Ascending aorta (tissue), 2 donors: Measurements from ENCODE around the gene CD207. TPM values are rescaled to one million over a fixed set of nuclear protein-coding genes. Genes with fewer than 3 reads are reported as not detected.

Experiments used
- DNase-seq, 2 donors: peaks; one replicate each; pipeline ENCODE4 v3.0.0-alpha.2; 2019; ENCODE audit warnings: low spot score in 2 of 2
- H3K27ac ChIP-seq, 2 donors: fragments of 200-600 bp; sonication (generic); one replicate each; pipeline ENCODE4 v1.5.1; 2016 to 2017; ENCODE audit warnings: mild to moderate bottlenecking in 1 of 2
- H3K27me3 ChIP-seq: fragments of 200-600 bp; sonication (generic); one replicate; pipeline ENCODE4 v1.5.1; 2017
- H3K36me3 ChIP-seq, 2 donors: fragments of 200-600 bp; sonication (generic); one replicate each; pipeline ENCODE4 v1.5.1; 2016
- H3K4me1 ChIP-seq, 2 donors: fragments of 200-600 bp; sonication (generic); one replicate each; pipeline ENCODE4 v1.5.1; 2016 to 2017; ENCODE audit warnings: mild to moderate bottlenecking in 1 of 2
- H3K4me3 ChIP-seq, 2 donors: fragments of 200-600 bp; sonication (generic); one replicate each; pipeline ENCODE4 v1.5.1; 2016 to 2017; ENCODE audit warnings: mild to moderate bottlenecking in 1 of 2
- H3K9me3 ChIP-seq, 2 donors: fragments of 200-600 bp; sonication (generic); one replicate each; pipeline ENCODE4 v1.5.1; 2016
- intact Hi-C: fragments of 100-400 bp; cut with DNase I; formaldehyde crosslinking; loops from one replicate; pipeline ENCODE4 v1.15.1; 2023
- total RNA-seq: library from RNA; depleted of rRNA; stranded (reverse); fragments of >200 nt; gene quantifications from one replicate; pipeline ENCODE4 v1.1.0, GENCODE V29; 2016
- TF ChIP-seq, protein P1 (sequence below), 3 experiments: fragments of 200-600 bp in 2 of 3; fragments of 450-650 bp in 1 of 3; sonication (generic) in 2 of 3; IDR thresholded peaks; one replicate each; pipeline ENCODE4 v1.5.1; 2016 to 2019; ENCODE audit warnings: antibody characterized with exemption in 3 of 3, mild to moderate bottlenecking in 1 of 3, moderate library complexity in 1 of 3

Gene CD207
- total RNA-seq, 1 donor from 2014 or later = not detected

DNA sequence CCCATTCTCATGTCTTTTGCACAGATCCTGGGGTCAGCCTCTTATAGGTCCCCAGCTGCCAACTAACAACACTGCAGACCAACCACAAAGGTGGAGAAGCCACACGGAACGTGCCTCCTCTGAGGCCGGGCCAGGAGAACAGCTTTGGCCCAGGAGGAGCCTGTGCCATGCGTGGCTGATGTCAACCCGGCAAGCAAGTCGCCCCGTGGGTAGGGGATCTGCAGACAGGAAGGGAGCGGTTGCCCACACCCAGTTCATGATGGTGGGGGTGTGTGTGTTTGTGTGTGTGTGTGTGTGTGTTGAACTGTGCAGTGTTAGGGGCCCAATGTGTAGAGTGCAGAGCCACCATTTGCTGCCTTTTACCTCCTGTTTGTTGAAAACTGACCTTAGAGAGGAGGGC, 12.8 kb downstream of the CD207 start:
- no peak for DNase-seq
- Histone ChIP-seq H3K4me3 (no peak overlapping the region), H3K9me3 (no peaks in the 10 kb centered on the region), H3K4me1 (no peaks in the 10 kb centered on the region), H3K27me3 (no peaks in the 10 kb centered on the region), H3K27ac (no peak overlapping the region), H3K36me3 (no peaks in the 10 kb centered on the region)
- TF ChIP-seq, protein P1, sequence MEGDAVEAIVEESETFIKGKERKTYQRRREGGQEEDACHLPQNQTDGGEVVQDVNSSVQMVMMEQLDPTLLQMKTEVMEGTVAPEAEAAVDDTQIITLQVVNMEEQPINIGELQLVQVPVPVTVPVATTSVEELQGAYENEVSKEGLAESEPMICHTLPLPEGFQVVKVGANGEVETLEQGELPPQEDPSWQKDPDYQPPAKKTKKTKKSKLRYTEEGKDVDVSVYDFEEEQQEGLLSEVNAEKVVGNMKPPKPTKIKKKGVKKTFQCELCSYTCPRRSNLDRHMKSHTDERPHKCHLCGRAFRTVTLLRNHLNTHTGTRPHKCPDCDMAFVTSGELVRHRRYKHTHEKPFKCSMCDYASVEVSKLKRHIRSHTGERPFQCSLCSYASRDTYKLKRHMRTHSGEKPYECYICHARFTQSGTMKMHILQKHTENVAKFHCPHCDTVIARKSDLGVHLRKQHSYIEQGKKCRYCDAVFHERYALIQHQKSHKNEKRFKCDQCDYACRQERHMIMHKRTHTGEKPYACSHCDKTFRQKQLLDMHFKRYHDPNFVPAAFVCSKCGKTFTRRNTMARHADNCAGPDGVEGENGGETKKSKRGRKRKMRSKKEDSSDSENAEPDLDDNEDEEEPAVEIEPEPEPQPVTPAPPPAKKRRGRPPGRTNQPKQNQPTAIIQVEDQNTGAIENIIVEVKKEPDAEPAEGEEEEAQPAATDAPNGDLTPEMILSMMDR (IDR thresholded peaks at IDR 0.05) = no peak
- intact Hi-C loops = no loop called here

DNA sequence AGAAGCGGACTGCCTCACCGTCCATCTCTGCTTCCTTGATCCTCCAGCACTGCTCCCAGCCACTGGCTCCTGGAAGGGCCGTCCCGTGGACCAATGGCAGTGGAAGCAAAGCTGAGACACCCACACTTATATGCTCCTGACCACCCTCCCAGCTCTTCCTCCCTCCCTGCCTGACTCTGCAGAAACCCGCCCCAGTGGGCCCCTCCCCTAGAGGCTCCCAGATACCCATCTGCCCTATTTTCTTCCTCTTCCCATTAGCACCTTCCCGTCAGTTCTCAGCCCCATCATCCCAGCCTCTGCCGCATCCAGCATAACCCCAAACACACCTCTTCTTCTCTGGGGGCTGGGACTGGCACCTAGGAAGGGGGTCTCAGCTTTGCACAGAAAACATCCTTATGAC, 15.1 kb downstream of the CD207 start, which contains the start of gene CLEC4F:
Gene CLEC4F (minus strand): TSS at position 101 of the 400 bp plus-strand sequence. CDS start 76 bp downstream, at position 25.
- intact Hi-C loops = no loop called here
- Histone ChIP-seq H3K9me3 (no peaks in the 10 kb centered on the region), H3K36me3 (no peaks in the 10 kb centered on the region), H3K27ac (no peak within 1 kb of the TSS), H3K27me3 (no peaks in the 10 kb centered on the region), H3K4me3 (no peak within 1 kb of the TSS), H3K4me1 (no peaks in the 10 kb centered on the region)
- TF ChIP-seq, protein P1 (IDR thresholded peaks at IDR 0.05) = no peak
- no peak for DNase-seq

DNA sequence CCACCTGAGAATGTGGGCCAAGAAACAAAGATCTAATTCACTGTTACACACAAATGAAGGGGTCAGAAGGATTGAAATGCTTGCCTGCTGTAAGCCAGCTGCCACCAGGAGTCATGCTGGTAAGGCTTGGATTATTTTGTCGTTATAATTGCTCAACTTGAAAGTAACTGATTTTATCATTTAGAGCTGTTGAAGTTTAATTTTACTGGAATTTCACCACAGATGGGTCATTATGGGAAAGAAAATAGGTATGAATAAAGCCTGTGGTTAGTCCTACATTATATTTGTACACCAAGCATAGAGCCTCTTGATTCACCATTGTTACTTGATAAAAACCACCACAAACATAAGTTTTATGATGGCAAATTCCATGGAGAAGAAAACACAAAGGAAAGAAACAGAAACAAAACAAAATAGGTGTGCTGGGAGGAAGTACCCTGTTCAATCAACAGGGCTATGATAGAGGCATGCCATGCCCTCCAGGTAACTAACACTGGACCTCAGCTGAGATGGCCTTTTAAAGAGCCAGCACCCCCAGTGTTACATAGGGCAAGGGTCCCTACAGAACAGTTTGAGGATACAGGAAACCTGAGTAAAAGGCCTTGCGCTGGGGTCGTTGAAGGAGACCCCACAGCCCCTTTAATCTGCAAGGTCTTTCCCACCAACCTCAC, 18.2 kb downstream of the CD207 start:
- intact Hi-C loops = no loop called here
- H3K36me3 ChIP-seq = no peaks in the 10 kb centered on the region
- DNase-seq = no peak
- H3K27ac ChIP-seq = no peak overlapping the region
- TF ChIP-seq, protein P1 (IDR thresholded peaks at IDR 0.05) = no peak
- H3K9me3 ChIP-seq = no peaks in the 10 kb centered on the region
- no peaks in the 10 kb centered on the region for H3K4me1 ChIP-seq
- no peaks in the 10 kb centered on the region for H3K27me3 ChIP-seq
- no peak overlapping the region for H3K4me3 ChIP-seq

DNA sequence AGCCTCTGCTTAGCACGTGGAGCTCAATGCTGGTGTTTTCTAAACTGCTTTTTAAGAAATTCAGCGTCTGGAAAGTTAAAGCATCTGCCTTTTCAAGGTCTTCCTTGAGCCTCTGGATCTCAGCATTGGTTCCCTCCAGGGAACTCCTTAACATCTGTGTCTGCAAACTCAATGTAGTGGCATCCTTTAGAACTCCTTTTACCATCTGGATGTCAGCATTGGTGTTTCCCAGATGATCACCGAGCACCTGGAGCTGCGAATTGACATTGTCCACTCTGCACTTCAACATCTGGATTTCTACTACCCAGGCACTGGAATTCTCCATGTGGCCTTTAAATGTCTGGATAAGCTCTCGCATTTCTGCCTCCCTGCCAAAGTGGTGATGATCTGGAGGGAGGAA, 18.9 kb downstream of the CD207 start:
- H3K4me3 ChIP-seq = no peak overlapping the region
- no peaks in the 10 kb centered on the region for H3K9me3 ChIP-seq
- no peaks in the 10 kb centered on the region for H3K36me3 ChIP-seq
- TF ChIP-seq, protein P1 (IDR thresholded peaks at IDR 0.05) = no peak
- intact Hi-C loops = no loop called here
- no peaks in the 10 kb centered on the region for H3K4me1 ChIP-seq
- DNase-seq = no peak
- no peak overlapping the region for H3K27ac ChIP-seq
- no peaks in the 10 kb centered on the region for H3K27me3 ChIP-seq

DNA sequence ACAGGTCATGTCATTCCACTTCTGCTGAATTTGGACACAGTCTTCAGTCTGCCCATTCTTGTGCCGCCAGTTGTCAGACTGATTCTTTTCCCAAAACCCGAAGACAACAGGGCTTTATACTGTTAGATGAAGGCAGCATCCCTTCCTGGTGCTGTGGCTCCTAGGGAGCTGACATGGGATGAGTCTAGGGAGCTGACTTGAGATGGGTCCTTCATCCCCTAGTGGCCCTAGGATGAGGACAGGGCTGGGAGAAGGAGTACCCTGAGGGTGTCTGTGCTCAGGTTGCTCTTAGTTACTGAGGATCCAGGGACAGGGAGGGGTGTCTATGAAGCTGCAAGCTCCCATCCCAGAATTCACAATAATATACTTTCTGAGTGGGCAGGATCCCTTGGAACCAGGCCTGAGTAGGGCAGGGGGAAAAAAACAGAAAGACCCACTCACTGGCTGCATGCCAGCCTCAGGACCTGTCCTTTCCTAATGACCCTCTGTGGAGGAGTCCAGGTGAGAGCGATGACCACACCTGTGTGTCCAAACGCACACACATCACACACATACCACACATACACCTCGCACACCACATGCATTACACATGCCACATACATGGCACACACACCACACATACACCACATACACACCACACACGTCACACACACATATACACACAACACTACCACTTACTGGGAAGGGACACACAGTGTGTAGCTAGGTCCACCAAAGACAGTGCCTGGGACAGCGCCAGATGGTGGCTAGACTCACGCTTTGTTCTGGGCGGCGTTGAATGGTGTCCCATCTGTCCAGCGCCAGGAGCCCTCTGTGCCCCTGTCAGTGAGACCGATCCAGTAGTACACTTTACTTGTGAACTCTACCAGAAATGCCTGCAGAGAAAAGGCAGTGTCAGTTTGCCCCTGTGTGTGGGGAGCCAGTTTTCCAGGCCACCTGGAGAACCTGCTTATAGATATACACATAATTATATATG, 26.3 kb downstream of the CD207 start:
- intact Hi-C loops = no loop called here
- Histone ChIP-seq H3K9me3 (no peaks in the 10 kb centered on the region), H3K36me3 (no peaks in the 10 kb centered on the region), H3K27me3 (no peaks in the 10 kb centered on the region), H3K27ac (no peak overlapping the region), H3K4me3 (no peak overlapping the region), H3K4me1 (no peaks in the 10 kb centered on the region)
- TF ChIP-seq, protein P1 (IDR thresholded peaks at IDR 0.05) = no peak
- DNase-seq = no peak
